ENCODE data around the gene POLR3A.

POLR3A gene

GRCh38 chr10:77939561-77940001 lies 89.7 kb downstream of the POLR3A start:
- DNase-seq (ENCODE audit: low spot score in 2 of 2) = no peak
- Mint-ChIP-seq H3K9me3 (no peaks in the 10 kb centered on the region), H3K4me3 (no peak overlapping the region), H3K36me3 (no peaks in the 10 kb centered on the region), H3K27ac (no peak overlapping the region), H3K4me1 (no peaks in the 10 kb centered on the region)
- ATAC-seq = no peak

- Mint-ChIP-seq H3K9me3 (no peaks in the 10 kb centered on the region), H3K27ac (no peak overlapping the region), H3K4me3 (no peak overlapping the region), H3K36me3 (no peaks in the 10 kb centered on the region), H3K4me1 (no peaks in the 10 kb centered on the region)
- ATAC-seq = no peak
- DNase-seq (ENCODE audit: low spot score in 2 of 2) = no peak
Measured at GRCh38 chr10:77936697-77937567, 92.4 kb downstream of the POLR3A start.

- Mint-ChIP-seq H3K4me3 (no peak overlapping the region), H3K27ac (no peak overlapping the region), H3K36me3 (no peaks in the 10 kb centered on the region), H3K9me3 (no peaks in the 10 kb centered on the region), H3K4me1 (peaks cover 7% of the 10 kb centered on the region)
- no peak for ATAC-seq
- no peak for DNase-seq (ENCODE audit: low spot score in 2 of 2)
Measured at GRCh38 chr10:77932016-77932715, 97.1 kb downstream of the POLR3A start.

- Mint-ChIP-seq H3K4me3 (peak overlapping the region; percentile 66), H3K9me3 (no peaks in the 10 kb centered on the region), H3K4me1 (peaks cover 20% of the 10 kb centered on the region), H3K27ac (peak overlapping the region; percentile 26), H3K36me3 (no peaks in the 10 kb centered on the region)
- ATAC-seq (no peak), DNase-seq (ENCODE audit: low spot score in 2 of 2) (no peak)
Measured at GRCh38 chr10:77927402-77928246, 101.7 kb downstream of the POLR3A start.

GRCh38 chr10:77926566-77927401 lies 102.5 kb downstream of the POLR3A start, which contains the start of gene DLG5:
Gene DLG5, minus strand, starts transcription at chr10:77926755. Its CDS starts 235 bp downstream, at chr10:77926520.
- Mint-ChIP-seq H3K9me3 (no peaks in the 10 kb centered on the region), H3K4me3 (peak within 1 kb of the TSS; percentile 66), H3K27ac (peak within 1 kb of the TSS; percentile 60), H3K36me3 (no peaks in the 10 kb centered on the region), H3K4me1 (peaks cover 20% of the 10 kb centered on the region)
- ATAC-seq (peak; percentile 71), DNase-seq (ENCODE audit: low spot score in 2 of 2) (peak; percentile 24 to 55)

- Mint-ChIP-seq H3K9me3 (no peaks in the 10 kb centered on the region), H3K36me3 (peaks cover 5% of the 10 kb centered on the region), H3K27ac (peak overlapping the region; percentile 60), H3K4me1 (peaks cover 28% of the 10 kb centered on the region), H3K4me3 (peak overlapping the region; percentile 66)
- ATAC-seq (peak; percentile 83), DNase-seq (ENCODE audit: low spot score in 2 of 2) (peak; percentile 24 to 61)
Measured at GRCh38 chr10:77925795-77926565, 103.3 kb downstream of the POLR3A start.

GRCh38 chr10:77925410-77925794 lies 103.9 kb downstream of the POLR3A start:
- peaks cover 34% of the 10 kb centered on the region for H3K4me1 Mint-ChIP-seq
- DNase-seq (ENCODE audit: low spot score in 2 of 2) = no peak
- H3K4me3 Mint-ChIP-seq = peak overlapping the region; percentile 66
- peak overlapping the region; percentile 60 for H3K27ac Mint-ChIP-seq
- no peaks in the 10 kb centered on the region for H3K9me3 Mint-ChIP-seq
- peaks cover 5% of the 10 kb centered on the region for H3K36me3 Mint-ChIP-seq
- ATAC-seq = no peak

GRCh38 chr10:77922566-77923179 lies 106.6 kb downstream of the POLR3A start:
- DNase-seq (ENCODE audit: low spot score in 2 of 2) (no peak), ATAC-seq (no peak)
- H3K9me3 Mint-ChIP-seq = no peaks in the 10 kb centered on the region
- H3K4me3 Mint-ChIP-seq = no peak overlapping the region
- H3K4me1 Mint-ChIP-seq = peaks cover 41% of the 10 kb centered on the region
- peaks cover 5% of the 10 kb centered on the region for H3K36me3 Mint-ChIP-seq
- no peak overlapping the region for H3K27ac Mint-ChIP-seq

- peaks cover 5% of the 10 kb centered on the region for H3K36me3 Mint-ChIP-seq
- no peak for DNase-seq (ENCODE audit: low spot score in 2 of 2)
- peaks cover 35% of the 10 kb centered on the region for H3K4me1 Mint-ChIP-seq
- H3K4me3 Mint-ChIP-seq = no peak overlapping the region
- H3K27ac Mint-ChIP-seq = no peak overlapping the region
- no peaks in the 10 kb centered on the region for H3K9me3 Mint-ChIP-seq
- ATAC-seq = no peak
Measured at GRCh38 chr10:77922055-77922454, 107.3 kb downstream of the POLR3A start.

- H3K4me1 Mint-ChIP-seq = peaks cover 35% of the 10 kb centered on the region
- no peak for DNase-seq (ENCODE audit: low spot score in 2 of 2)
- peak overlapping the region; percentile 20 for H3K27ac Mint-ChIP-seq
- no peak overlapping the region for H3K4me3 Mint-ChIP-seq
- H3K36me3 Mint-ChIP-seq = peaks cover 5% of the 10 kb centered on the region
- H3K9me3 Mint-ChIP-seq = no peaks in the 10 kb centered on the region
- ATAC-seq = no peak
Measured at GRCh38 chr10:77921395-77921794, 107.9 kb downstream of the POLR3A start.

GRCh38 chr10:77920495-77920894 lies 108.8 kb downstream of the POLR3A start:
- H3K4me1 Mint-ChIP-seq = peaks cover 33% of the 10 kb centered on the region
- peak overlapping the region; percentile 20 for H3K27ac Mint-ChIP-seq
- H3K4me3 Mint-ChIP-seq = no peak overlapping the region
- no peak for DNase-seq (ENCODE audit: low spot score in 2 of 2)
- no peak for ATAC-seq
- peaks cover 5% of the 10 kb centered on the region for H3K36me3 Mint-ChIP-seq
- no peaks in the 10 kb centered on the region for H3K9me3 Mint-ChIP-seq

- peaks cover 26% of the 10 kb centered on the region for H3K4me1 Mint-ChIP-seq
- no peak overlapping the region for H3K4me3 Mint-ChIP-seq
- DNase-seq (ENCODE audit: low spot score in 2 of 2) (no peak), ATAC-seq (no peak)
- no peaks in the 10 kb centered on the region for H3K9me3 Mint-ChIP-seq
- no peak overlapping the region for H3K27ac Mint-ChIP-seq
- peaks cover 5% of the 10 kb centered on the region for H3K36me3 Mint-ChIP-seq
Measured at GRCh38 chr10:77919713-77920108, 109.6 kb downstream of the POLR3A start.

All from stimulated activated effector memory CD8-positive, alpha-beta T cell treated with anti-CD3 and anti-CD28 coated beads, Interleukin-12 subunit alpha, Interleukin-12 subunit beta, amount 100 ng/mL, for 72 hours (primary cell).